GM21526 (cell line): Measurements from ENCODE around the gene S1PR5.
"Not testable (repeated sequence)": the region's sequence is repeated elsewhere in the genome, so short reads cannot be mapped to it uniquely, and the experiment has no call there.

Experiments
- ATAC-seq: cut with Tn5 transposase; IDR thresholded peaks from one replicate; pipeline ENCODE4 v1.9.1; 2021; ENCODE audit warnings: moderate library complexity; ENCODE audit not compliant: unreplicated experiment, low FRiP score

S1PR5 gene, protein sequence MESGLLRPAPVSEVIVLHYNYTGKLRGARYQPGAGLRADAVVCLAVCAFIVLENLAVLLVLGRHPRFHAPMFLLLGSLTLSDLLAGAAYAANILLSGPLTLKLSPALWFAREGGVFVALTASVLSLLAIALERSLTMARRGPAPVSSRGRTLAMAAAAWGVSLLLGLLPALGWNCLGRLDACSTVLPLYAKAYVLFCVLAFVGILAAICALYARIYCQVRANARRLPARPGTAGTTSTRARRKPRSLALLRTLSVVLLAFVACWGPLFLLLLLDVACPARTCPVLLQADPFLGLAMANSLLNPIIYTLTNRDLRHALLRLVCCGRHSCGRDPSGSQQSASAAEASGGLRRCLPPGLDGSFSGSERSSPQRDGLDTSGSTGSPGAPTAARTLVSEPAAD

DNA sequence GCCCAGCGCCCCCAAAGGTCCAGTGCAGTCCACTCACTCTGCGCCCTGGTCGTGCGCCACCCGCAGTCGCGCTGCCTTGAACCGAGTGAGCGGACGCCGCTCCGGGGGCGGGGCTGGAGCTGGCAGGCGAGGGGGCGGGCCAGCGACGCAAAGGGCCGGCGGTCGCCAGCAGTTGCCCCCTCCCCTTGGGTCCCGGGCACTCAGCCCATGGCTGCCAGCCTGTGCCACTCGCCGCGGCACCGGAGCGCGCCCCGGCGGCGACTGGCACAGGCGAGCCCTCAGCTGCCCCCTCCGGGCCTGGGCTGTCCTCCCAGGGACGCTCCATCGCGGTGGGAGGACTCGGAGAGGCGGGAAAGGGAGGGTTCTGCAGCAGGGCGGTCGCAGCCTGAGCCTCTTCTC, at the start of gene S1PR5:
Gene S1PR5 (minus strand): TSS at position 87 of the 399 bp plus-strand sequence. CDS start 2,436 bp downstream, outside the sequence.
- ATAC-seq: no peak

DNA sequence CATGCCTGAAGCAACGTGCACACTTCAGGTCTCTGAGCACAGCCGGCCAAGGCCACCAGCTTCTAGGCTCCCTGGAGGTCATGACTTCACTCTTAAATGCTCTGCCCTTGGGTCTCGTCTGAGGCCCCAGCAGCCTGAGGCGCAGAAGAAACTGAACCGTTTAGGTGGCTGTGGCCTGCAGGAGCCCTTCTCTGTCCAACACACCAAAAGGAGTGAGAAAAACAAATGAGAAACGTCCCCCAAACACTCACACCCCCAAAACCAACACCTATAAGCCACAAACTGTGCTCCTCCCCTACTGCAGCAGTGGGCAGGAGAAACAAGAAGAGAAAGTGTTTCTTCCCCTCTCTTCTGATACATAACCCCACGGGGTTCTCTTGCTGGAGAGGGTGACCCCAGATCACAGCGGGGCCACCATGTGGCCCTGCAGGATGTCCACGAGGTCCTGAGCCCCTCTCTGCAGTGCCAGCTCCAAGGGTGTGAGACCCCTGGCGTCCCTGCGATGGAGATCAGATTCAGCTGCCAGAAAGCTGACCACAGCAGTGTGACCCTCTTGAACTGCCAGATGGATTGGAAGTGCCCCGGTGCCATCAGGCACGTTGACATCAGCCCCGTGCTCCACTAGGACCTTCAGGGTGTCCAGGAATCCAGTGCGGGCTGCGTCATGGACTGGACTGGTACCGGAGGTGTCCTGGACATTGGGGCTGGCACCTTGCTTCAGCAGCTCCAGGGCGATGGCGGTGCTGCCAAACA, 49.6 kb upstream of the S1PR5 start:
- no peak for ATAC-seq

DNA sequence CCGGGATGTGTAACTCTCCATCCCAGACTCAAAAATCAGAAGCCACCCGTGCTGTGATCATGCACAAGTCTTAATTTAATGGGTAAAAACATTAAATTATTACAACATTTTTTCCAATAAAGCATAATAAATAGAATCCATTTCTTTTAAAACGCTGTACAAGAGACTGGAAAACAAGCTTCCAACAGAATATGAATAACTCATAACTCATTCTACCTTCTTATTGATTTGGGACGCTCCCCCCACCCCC, 49.1 kb upstream of the S1PR5 start:
- no peak for ATAC-seq

DNA sequence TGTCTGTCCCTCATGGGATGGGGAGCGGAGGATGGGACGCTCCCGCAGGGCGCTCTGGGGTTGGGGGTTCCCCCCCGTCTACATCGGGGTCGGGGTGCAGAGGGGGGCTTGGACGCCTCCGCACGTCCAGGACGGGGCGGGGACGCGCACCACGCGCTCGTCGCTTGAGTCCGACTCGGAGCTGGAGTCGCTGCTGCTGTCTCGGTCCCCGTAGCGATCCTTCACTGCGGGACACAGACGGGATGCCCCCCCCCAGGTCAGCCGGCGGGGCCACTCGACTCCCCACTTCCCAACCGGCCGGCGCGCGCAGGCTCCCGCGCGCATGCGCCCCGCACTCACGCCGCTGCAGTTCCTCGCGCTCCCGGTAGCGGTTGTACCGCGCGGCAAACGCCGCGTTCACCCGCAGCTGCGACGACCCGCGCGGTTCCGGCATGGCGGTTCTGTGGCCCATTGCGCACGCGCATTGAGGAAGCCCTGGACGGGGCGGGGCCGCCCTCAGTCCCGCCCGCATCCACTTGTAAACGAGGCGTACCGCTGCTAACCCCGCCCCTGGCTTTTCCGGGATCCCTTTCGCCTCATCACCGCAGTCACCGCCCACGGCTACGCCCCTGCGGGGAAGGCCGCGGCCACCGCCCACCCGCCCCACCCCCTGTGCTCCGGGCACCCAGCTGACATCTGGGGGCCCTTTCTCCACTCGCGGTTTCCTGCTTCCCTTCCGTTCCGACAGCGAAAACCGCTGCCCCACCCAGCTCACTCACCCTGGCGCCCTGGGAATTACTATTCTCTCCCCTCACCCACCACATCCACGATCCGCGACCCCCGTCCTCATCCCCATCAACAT, 48.5 kb upstream of the S1PR5 start, which contains the start of gene KRI1:
Gene KRI1 (minus strand): TSS at position 444 of the 841 bp plus-strand sequence. CDS start 11 bp downstream, at position 433.
- peak; percentile 36 for ATAC-seq

DNA sequence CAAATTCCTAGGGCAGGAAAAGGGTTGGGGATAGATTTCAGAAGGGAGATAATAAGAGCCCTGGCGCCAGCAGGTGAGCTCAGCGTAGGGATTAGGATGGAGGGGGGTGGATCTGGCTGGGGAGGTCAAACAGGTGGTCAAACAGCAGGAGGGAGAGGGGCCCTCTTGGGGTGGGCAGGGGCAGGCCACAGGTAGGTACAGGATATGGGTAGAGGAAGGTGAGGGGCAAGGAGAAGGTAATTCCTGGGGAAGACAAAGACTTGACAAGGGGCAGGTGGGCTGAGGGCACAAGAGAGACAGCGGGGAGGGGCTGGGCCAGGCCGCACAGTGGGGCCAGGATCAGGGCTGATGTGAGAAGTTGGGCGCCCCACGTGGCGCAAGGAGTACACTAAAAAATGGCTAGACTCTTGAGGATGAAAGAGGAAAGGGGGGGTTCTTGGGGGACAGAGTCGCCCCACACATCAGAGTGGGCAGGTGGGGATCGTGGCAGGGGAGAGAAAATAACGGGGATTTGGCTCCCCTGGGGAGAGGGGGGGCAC, 47.9 kb upstream of the S1PR5 start:
- ATAC-seq: no peak

DNA sequence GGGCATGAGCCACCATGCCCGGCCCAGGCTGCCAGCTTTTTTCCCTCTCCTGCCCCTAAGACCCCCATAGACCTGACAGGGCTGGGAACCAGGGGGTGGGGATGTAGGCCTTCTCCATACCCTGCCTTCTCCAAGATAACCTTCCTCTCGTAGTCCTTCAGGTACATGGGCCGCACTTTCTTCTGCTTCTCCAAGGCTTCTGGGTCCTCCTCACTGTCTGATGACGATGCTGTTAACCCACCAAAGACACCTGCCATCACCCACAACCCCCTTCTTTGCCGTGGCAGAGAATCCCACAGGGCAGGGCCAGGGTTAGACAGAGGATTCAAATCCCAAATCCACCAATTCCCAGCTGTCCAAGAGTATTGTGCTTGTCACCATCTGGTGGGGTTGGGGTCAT, 45.4 kb upstream of the S1PR5 start:
- no peak for ATAC-seq

DNA sequence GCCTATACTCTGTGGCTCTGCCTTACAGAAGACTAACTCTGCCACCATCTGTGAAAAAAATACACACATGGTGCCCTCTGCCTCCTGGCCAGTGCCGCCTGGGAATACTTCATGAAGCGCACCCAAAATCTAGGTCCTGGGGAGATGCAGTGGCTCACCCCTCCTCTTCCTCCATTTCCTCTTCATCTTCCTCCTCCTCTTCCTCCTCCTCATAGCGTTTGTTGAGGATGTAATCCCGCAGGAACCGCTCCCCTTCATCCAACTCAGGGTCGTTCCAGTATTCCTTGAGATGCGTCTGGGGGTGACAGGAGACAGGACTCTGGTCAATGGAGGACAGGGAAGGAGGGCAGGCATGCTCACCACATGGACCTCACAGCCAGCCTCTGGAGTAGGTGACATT, 42.9 kb upstream of the S1PR5 start:
- no peak for ATAC-seq

DNA sequence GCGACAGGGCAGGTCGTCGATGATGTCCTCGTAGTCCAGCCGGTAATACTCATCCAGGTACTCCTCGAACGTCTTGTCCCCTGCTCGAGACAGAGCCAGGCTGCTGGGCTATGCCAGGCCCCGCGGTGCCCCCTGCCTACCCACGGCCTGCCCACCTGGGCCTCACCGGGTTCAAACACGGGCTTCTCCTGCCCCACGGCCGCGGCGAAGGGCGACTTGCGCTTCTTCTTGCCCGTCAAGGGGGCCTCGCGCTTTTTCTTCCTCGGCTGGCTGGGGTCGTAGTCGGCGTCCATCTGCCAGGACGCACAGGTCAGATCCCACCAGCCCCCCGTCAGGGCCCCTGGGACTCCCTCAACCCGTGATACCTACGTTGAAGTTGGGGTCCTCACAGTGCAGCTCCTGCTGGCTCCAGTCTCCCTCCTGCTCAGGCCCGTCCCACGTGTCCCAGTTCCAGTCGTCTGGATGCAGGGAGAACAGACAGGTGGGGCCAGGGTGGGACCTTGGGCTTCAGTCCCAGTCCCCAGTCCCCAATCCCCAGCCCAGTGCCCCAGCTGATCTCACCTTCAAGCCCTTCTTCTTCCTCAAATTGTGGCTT, 40.5 kb upstream of the S1PR5 start:
- no peak for ATAC-seq

DNA sequence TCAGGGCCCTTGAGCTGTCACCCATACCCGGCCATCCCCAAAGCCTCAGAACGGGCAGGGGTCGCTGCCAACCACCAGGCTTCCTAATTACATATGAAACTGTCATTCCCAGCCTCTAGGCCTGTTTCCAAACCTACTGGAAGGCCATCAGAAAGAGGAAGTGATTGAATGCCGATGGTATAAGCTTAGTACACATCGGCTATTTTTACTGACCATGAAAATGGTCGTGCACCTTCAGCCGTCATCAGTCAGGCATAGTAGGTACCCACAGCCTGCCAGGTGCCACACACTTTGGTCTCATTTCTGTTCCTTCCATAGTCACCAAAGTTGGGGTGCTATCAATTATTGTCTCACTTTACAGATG, 38.3 kb upstream of the S1PR5 start:
- ATAC-seq: no peak

DNA sequence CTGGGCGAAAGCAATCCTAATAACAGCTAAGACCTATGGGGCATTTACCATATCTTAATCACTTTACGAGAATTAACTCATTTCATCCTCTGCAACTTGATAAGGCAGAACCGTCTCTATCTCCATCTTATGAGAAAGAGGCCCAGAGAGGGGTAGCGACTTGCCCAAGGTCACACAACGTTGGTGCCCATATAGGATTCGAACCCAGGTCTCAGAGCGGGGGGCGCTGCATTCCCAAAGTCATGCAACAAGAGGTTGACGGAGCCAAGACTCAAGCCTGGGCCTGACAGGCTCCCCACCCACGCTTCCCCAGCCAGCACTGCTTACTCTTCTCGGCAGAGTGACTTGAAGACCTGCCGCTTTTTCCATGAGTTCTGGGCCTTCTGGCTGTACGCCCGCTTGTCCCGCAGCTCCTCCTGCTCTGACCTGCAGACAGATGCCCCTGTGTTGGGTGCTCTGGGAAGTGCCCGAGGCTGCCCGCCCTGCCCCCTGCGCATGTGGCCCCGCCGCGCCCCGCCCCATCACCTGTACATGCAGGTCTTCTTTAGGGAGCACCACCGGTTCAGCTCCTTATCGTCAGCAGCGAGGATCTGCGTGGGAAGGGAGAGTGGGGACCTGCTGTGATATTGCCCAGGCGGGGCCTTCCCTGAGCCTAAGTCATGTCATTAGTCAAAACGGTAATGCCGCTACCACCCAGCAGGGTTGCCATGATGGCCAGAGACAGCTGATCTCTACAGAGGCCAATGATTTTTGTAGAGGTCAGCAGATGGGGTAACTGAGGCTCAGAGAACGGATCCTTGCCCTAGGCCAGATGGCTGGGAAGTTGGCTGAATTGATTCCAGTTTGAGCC, 37.7 kb upstream of the S1PR5 start:
- ATAC-seq: no peak

DNA sequence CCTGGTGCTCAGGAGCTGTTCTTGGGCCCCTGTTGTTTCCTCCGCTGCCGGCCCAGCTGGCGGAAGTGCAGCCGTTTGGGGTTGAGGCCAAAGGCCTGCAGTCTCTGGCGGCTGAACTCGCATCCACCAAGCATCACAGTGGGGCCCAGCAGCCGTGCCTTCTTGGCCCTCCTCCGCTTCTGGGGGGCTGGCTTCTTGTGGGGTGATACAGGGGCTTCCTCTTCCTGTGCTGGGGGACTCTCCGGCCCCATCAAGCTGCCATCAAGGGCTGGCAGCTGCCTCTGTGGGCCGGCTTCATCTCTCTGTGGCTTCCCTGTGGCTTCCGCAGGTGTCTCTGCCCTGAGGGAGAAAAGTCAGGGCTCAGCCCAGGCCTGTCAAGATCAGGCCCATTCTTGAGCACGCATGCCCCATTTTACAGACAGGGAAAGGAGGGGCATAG, 36.7 kb upstream of the S1PR5 start:
- ATAC-seq: no peak

DNA sequence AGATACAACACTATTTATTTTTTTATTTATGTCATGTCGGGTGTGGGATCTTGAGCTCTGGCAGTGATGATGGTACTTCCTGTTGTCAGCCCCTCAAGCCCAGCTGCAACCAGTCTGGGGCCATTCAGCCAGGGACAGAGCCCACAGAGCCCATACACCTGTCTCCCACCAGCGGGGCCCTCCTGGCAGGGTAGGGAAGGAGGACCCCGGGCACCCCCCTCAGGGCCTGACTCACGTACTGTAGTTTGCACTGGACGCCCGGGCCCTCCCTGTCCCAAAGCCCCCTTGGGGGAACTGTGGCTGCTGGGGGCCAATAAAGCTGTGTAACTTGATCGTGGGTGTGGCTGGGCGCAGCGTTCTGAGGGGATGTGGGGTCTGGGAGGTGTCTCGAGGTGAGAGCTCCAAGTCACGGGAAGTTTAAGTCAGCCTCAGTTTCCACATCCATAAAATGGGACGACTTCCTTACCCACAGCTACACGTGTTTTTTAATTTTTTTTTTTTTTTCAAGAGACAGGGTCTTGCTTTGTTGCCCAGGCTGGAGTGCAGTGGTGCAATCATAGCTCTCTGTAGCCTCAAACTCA, 35.9 kb upstream of the S1PR5 start:
- ATAC-seq: no peak

DNA sequence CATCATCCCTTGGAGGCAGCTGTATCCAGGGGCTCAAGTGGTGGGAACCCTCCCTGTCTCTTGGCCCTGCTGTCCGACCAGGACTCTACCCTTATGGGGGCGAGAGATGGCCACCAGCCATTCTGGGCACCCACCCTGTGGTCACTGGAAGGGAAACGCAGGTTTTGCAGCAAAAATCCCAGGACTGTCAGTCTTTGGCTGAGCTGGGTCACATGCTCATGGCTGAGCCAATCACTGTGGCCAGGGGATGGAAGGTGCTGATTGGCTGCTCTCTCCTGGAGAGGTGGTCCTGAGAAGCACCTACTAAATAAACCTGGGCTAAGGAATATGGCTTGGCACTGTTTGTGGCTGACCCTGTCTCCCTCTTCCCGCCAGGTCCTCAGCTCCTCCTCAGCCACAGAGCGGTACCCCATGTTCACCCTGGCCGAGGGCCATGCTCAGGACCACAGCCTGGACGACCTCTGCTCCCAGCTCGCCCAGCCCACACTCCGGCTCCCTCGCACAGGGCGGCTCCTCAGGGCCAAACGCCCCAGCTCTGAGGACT, 35.3 kb upstream of the S1PR5 start:
- ATAC-seq: no peak

DNA sequence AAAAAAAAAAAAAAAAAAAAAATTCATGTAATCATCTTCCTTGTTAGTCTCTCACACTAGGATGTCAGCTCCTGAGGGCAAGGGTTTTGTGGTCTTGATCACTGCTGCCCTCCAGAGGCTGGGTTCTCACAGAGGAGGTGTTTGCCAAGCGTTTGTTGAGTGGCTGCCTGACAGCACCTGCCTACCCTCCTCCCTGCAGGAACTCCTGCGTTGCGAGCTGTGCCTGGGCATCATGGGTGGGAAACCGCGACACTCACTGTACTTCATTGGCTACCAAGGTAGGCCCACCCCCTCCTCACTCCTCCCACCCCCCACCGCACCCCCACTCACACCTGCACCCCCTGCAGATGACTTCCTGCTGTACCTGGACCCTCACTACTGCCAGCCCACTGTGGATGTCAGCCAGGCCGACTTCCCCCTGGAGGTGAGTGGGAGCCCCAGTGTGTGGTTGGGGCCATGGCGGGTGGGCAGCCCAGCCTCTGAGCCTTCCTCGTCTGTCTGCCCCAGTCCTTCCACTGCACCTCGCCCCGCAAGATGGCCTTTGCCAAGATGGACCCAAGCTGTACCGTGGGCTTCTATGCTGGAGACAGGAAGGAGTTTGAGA, 34.6 kb upstream of the S1PR5 start:
- no peak for ATAC-seq

DNA sequence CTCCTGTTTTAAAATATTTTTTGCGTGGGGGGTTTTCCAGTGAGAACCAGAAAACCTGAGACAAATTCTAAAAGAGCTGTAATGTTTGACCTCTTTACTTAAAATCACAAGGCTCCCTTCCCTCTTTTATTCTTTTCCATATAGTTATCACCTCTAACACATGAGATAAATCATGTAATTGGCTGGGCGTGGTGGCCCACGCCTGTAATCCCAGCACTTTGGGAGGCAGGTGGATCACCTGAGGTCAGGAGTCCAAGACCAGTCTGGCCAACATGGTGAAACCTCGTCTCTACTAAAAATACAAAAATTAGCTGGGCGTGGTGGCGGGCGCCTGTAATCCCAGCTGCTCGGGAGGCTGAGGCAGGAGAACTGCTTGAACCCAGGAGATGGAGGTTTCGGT, 33.8 kb upstream of the S1PR5 start:
- not testable (repeated sequence) for ATAC-seq

DNA sequence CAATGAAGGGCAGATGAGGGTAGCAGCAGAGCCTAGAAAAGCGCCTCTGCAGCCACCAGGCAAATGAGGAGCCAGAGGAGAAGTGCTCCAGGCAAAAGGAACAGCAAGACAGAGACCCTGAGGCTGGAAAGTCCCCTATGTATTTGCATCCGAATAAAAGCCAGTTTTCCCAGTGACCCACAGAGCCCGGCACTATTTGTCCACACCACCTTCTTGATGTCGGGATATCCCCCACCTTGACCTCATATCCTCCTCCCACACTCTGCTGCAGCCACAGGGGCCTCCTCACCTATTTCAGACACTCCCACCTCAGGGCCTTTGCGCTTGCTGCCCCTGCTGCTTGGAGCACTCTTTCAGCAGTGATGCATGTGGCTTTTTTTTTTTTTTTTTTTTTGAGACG, 33.1 kb upstream of the S1PR5 start:
- ATAC-seq: no peak

DNA sequence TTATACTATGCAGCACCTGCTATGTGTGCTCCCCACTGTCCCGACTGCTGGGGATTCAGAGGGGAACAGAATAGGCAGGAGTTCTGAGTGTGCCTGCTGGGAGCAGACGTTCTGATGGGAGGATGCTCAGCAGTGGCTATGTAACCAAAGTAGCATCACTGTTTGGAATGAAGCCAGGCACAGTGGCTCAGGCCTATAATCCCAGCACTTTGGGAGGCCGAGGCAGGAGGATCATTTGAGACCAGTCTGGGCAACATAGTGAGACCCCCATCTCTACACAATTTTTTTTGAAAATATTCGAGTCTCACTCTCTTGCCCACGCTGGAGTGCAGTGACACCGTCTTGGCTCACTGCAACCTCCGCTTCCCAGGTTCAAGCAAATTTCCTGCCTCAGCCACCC, 32.5 kb upstream of the S1PR5 start:
- ATAC-seq: no peak

DNA sequence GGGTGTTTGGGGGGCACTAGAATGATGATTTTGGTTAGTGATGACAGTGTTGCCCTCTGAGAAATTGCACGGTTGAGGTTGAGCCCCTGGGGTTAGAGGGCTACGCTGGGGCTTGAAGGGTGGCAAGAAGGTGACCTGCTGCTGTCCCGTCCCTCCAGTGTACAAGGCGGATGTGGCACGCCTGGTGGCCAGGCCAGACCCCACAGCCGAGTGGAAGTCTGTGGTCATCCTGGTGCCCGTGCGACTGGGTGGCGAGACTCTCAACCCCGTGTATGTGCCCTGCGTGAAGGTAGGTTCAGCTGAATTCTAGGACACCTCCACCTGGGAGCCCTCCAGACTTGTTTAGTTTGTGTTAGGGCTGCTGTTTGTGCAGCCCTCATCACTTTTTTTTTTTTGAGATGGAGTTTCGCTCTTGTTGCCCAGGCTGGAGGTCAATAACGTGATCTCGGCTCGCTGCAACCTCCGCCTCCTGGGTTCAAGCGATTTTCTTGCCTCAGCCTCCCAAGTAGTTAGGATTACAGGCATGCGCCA, 31.6 kb upstream of the S1PR5 start:
- ATAC-seq: no peak
